NCI-H446 treated with DMSO at 0.1 percent for 48 hours (cell line): ENCODE measurements around the gene CIPC.
A peak's percentile ranks its signal among the peaks of the same experiment; 100 is the strongest.

Experiments
- DNase-seq: peaks from one replicate; lab custom pipeline; 2025; lab: John Stamatoyannopoulos, UW

CIPC gene

GRCh38 chr14:77151918-77152588 lies 54.0 kb downstream of the CIPC start:
- peak; percentile 52 for DNase-seq

GRCh38 chr14:77153802-77154201 lies 55.7 kb downstream of the CIPC start:
- DNase-seq, result no peak

DNA sequence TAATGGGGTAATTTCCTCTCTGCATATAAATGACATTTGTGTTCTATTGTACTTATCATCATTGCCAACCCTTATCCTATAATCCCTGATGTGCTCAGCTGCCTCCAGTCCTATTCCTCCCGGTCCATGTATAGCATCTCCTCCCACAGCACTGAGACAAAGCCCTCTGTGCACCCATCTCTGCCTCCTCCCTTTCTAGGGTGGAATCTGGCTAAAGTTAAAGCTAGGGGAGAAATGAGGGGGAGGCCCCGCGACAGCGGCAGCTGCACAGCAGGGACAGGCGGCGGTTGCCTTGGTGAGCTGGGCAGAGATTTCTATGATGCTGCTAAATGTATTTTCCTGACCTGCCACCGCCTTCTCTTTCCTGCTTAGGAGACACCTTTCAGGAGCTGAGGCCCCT lies 56.4 kb downstream of the CIPC start:
- no peak for DNase-seq

DNA sequence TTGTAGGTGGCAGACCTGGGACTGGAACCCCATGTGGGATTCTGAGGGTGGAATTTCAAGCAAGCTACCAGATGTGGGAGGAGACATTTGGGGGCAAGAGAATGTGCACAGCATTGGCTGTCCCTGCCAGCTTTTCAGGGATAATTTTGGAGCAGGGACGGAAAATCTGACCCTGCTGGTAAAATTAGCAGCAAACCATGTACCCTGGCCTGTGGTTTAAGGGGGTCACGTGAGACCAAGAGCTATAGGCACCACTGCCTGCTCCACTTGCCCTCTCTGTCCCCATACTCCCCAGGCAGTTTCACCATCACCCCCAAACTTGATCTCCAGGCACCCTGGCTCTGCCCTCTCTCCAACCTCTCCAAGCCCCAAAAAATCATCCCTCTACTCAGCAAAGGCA lies 57.0 kb downstream of the CIPC start:
- no peak for DNase-seq

DNA sequence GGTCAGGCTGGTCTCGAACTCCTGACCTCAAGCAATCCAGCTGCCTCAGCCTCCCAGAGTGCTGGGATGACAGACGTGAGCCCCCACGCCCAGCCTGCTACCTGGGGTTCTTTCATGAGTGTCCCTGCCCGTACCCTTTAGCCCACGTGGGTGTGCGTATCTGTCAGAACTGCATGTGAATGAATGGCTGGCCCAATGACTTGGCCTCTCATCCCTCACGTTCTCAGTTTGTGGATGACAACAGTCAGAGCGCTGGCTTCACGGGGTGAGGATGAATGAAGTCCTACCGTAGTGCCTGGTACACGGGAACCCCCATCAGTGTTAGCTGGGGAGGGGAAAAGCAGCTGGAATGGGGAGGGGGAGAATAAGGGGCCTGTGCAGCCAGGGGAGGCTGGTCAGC lies 59.7 kb downstream of the CIPC start:
- no peak for DNase-seq

DNA sequence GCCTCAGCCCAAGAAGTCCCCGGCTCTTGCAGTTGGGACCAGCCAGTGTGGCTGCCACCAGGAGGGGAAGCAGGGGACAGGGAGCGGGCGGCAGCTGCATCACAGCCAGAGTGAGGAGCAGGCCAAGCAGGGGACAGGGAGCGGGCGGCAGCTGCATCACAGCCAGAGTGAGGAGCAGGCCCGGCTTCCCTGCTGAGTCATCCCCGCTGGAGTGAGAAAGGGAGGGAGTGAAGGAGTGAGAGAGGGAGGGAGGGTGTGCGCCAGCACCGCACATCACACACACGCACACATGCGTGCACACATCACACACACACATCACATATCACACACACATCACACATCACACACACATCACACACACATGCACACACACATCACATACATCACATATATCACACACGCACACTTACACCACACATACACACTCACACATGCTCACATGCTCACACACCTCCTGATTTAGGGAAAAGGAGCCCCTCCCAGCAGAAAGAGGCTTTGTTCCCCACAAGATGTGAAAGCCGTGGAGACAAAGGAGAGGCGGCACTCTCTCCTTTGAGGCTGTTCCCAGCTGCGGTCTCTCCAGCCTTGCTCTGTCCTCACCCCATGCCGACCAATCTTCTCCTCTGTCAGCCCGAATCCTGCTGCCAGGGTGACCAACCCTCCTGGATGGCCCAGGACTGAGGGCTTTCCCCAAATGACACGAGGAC lies 60.3 kb downstream of the CIPC start:
- no peak for DNase-seq

GRCh38 chr14:77158882-77159255 lies 60.8 kb downstream of the CIPC start:
- no peak for DNase-seq

DNA sequence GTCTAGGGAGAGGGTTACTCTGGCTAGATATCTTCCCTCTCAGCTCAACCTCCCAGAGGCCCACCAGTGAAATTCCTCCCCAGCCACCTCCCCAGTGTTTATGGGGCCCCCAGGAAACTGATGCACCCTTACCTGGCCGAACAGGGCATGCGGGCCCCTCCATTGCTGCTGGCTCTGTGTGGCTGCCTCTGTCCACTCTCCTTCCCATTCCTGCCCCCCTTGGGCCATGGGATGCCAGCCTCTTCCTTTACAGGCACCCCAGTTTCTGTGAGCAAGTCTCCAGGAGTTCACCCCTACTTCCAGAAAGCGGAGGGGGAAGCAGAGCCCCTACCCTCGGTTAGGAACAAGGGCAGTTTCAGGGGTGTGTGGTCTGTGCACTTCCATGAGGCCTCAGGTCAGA lies 63.0 kb downstream of the CIPC start:
- no peak for DNase-seq
